Colon (tissue), 2 donors: ENCODE measurements around the gene POLR2E.

Experiments
- FAIRE-seq: peaks from 2 replicates; lab custom pipeline; 2012; peaks lifted over from hg19 to GRCh38; lab: Jason Lieb, UNC
- donor health status: control.
- donor health status: control.

Gene POLR2E

DNA sequence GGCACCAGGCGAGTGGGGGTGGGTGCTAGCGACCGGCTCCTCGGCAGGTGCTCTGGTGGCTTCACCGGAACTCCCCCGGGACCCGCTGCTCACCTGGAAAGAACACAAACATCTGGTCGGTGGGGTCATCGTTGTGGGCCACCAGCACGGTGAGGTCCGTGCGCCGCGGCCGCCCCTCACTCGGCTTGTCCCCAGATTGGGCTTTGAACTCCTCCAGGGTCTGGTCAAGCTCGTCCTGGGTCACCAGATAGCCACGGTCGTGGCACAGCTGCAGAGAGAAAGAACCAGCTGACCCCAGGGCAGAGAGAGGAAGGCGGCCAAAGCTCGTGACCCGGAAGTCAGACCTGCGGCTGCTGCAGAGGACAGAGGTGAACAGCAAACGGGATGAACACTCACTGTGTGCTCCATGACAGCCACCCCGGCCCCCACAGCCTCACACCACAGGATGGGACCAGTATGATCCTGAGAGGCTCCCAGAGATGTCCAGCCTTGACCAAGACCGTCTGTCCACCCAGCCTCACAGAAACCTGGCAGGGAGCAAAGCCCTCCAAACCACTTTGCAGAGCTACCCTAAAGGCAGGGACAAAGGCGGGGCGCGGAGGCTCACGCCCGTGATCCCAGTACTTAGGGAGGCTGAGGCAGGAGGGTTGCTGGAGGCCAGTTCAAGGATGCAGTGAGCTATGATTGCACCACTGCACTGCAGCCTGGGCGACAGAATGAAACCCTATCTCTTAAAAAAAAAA lies 1.2 kb downstream of the POLR2E start:
- FAIRE-seq = no peak

DNA sequence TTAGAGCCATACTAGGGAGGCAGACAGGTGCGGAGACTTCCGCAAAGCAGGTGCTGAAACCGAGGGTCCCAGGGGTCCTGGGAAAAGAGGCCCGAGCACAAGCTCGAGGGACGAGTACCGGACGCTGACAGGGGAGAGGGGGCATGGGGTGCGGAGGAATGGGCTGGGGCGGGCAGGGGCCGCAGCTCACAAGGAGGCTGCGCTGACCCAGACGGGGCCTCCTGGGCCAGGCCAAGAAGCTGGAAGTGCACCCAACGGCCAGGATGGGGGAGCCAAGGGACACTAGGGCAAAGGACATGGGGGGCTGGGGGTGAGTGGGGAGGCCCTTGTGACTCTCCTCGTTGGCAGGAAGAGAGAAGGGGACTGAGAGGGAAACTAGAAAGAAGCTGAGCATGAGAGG lies 1.8 kb downstream of the POLR2E start:
- no peak for FAIRE-seq

DNA sequence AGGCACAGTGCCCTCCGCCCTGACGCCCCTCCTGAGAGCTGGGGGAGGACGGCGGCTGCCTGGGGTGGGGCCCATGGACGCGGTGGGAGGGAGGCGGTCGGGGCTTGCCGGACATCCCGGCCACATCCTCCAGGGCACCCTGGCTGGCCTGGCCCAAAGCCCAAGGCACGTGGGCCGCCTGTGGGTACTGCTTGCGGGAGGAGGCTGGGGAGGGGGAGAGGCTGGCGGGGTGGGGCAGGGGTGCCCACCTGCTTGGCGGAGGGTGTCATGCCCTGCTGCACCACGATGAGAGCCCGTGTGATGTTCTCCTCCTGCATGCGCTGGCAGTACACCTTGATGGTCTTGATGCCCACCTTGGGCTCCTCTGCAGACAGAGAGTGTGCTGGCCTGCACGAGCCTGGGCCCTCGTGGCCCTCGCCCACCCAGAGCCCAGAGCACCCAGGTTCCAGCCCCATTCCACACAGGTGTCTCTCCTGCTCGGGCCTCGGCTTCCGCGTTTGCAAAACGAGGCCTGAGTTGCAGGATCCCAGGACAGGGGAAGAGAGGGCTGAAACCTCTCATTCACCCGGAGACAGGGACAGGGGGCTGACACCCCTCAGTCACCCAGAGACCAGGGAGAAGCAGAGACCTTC lies 3.5 kb downstream of the POLR2E start:
- no peak for FAIRE-seq

DNA sequence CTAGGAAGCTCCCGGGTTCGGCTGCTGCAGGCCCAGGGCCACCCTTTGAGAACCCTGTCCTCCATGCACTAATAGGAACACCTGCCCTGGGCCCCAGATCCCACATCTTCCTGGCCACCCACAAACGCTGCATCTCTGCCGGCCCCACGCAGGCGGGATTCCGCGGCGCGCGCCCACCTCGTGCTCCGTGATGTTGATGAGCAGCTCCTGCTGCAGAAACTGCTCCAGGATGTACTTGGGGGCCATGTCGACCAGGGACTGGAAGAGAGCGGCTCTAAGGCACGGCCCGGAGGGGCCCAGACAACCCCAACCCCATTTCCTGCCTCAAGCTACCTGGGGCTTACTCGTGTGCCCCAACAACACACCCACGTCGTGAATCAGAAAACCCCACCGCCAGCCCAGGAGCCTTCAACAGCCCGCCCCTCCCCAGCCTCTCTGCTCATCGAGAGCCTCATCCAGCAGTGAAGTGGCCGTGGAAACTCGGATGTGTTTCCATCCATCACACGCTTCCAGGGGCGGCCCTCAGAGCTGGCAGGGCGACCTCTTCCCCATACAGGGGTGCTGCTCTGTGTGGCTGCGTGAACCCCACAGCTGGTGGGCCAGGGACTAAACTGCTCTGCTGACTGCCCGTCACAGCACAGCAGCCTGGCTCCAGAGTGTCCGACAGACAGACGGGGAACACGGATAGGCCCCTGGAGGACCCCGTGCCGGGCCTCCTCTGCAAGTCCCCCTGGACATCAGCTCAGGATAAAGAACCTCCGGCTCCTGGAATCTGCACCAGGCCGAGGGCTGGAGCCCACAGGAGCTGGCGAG lies 4.2 kb downstream of the POLR2E start:
- FAIRE-seq = no peak

DNA sequence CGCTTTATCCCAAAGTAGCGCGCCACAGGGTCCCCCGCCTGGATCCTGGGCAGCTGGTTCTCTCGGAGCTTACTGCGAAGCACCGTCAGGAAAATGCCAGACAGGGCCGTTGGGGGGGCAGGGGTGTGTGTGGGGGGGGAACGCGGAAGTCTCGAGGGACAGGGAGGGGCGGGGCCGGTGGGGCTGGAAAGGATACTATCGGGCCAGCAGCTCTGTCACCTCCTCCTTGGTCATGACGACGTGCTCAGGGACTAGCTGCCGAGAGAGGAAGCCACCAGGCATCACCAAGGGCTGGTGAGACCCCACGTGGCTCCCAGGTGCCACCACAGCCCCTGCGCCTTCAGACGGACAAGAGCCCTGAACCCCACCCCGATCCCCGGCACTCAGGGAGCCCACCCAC lies 5.3 kb downstream of the POLR2E start:
- no peak for FAIRE-seq

DNA sequence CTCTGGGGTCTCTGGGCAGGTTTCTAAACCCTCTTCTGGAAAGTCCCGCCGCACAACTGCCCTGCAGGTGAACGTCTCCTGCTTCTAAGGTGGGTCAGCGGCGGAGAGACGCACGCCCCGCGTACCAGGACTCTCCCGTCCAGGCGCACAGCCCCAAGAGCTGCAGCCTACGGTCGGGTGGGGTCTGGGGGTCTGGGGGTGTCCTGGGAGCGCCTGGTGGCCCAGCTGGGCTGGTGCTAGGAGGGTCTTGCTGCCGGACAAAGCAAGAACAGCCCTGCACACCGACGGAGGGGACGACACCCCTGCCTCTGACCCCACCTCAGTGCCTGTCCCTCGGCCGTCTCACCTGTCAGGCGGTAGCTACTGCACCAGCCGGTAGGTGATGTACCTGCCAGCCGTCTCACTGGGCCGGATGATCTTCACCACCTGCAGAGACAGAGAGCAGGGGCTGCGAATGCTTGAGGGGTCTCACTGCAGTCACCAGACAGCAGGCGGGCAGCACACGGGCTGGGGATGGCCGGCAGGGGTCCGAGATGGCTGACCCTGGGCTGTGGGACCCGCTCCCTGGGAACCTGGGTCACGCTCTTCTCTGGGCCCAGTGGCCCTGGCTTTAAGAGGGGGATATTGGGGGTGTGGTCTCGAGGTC lies 5.9 kb downstream of the POLR2E start:
- FAIRE-seq = no peak

DNA sequence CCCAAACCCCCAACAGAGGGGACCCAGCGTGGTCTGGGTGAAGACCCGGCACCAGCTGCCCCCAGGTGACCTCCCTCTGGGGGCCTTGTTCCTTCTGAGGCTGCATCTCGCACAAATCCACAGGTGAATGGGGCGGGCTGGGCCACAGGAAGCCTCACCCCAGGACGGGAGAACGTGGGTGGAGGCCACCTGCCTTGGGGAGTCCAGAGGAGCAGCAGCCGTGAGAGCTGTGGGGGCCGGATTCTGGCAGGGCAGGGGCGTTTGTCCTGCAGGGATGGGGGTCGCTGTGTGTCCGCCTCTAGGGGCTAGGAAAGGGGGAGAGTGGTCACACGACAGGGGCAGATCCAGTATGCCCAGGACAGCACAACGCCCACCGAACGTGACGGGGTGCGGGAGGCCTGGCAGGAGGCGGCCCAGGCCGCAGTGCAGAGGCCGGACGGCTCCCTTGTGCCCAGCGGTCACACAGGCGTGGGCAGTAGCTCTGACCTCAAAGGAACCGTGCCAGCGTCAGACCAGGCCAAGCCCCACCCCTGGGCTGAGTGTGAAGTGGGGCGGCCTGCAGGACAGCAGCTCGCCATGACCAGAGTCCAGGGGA lies 6.7 kb downstream of the POLR2E start:
- FAIRE-seq = no peak

DNA sequence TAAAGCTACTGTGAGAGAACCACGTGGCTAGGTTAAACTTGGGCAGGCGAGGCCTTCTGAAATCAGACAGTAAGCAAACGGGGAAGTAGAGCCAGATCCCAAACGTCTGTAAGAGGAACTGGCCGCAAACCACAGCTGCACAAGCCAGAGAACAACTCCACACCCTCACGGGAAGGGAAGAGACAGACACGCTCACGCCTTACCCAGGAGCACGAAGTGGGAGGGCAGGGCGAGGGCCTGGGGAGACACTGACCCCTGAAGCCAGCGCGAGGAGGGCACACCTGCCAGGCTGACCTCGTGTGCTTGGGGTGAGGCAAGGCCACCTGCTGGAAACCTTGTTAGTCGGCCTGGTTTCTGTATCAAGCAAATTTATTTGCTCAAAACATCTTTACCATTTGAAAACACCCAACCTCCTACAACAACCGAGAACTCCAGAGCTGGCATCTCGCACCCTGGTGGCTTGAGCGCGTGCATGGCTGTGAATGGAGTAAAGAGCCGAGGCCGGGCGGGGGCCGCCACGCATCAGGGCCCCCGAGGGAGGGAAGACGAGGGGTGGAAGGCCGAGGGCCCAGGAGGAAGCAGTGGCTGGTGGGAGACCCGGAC lies 7.3 kb downstream of the POLR2E start:
- no peak for FAIRE-seq

DNA sequence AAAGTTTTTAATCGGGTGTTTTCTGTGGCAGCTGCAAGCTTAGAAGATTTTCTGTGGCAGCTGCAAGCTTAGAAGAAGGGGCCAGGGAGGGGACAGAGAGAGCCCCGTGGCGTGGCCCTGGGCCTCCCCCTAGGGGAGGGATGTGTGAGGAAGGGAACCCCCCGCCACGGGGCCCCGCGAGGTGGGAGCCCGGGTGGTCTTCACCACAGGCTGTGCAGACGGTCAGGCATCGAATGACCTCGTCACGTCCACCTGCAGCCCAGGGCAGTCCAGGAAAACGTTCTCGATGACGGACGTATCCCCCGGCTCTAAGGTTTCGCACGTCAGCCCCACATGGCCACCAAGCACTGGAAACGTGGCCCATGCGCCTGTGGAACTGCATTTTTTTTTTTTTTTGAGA lies 8.6 kb downstream of the POLR2E start:
- FAIRE-seq = no peak

DNA sequence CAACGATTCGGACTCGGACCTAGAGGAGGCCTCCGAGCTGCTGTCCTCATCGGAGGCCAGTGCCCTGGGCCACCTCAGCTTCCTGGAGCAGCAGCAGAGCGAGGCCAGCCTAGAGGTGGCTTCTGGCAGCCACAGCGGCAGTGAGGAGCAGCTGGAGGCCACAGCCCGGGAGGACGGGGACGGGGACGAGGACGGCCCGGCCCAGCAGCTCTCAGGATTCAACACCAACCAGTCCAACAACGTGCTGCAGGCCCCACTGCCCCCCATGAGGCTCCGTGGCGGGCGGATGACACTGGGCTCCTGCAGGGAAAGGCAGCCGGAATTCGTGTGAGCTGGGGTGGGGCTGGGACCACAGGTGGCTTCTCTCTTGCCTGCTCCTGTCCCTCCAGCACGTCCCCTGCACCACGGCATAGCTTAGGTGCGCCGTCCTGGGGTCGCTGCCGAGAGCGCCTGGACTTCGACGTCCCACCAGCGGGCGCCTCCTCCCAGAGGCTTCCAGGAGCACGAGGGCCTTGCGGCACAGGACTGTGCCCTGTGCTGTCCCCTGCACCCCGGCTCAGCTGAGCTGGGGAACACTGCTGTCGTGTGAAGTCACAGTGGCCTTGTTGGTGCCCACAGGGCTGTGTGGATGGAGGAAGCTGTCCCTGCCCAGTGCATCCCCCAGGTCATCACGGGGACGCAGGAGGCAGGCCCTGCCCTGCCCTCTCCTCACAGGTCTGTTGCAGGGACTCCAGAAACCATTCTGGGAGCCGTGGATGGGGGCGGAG lies 9.3 kb downstream of the POLR2E start:
- FAIRE-seq = no peak

DNA sequence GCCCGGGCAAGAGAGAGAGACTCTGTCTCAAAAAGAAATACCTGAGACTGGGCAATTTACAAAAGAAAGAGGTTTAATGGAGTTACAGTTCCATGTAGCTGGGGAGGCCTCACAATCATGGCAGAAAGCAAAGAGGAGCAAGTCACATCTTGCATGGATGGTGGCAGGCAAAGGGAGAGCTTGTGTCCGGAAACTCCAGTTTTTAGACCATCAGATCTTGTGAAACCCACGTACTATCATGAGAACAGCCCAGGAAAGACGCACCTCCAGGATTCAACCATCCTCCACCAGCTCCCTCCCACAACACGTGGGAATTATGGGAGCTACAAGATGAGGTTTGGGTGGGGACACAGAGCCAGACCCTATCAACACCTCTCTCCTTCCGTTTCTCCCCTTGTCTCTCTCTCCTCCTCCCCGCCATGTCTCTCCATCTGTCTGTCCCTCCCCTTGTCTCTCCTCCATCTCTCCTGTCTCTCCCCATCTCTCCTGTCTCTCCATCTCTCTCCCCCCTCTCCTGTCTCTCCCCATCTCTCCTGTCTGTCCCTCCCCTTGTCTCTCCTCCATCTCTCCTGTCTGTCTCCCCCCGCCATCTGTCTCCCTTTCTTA lies 10.0 kb downstream of the POLR2E start:
- no peak for FAIRE-seq

DNA sequence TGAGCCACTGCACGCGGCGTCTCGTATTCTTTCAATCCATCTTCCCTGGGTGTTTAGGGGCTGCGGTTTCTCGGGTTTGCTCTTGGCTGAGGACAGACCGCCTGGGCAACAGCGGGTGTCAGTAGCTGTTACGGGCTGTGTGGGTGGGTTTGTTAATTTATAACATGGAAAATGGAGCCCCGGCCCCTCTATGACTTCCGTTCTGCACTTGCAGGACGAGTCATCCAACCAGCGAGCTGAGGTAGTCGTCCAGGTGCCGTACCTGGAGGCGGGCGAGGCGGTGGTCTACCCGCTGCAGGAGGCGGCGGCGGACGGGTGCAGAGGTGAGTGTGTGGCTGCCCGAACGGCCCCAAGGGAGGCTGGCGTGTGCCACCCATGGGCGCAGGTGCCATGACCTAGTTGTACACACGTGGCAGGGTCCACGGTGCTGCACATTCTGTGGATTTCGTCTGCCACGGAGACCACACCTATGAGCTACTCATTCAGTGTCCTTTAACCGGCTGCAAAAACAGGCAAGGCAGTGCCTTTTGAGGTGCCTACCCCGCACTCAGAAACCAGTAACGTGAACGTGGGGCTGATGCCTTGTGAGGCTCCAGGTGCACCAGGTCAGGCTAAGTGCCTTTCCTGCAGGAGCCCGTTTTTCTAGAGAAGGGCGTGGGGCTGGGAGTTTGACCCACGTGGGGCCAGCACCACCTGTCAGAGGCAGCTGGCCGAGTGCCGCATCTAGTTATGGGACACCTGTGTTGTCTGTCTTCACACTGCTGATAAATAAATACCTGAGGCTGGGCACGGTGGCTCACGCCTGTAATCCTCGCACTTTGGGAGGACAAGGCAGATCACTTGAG lies 10.9 kb downstream of the POLR2E start:
- FAIRE-seq = no peak

DNA sequence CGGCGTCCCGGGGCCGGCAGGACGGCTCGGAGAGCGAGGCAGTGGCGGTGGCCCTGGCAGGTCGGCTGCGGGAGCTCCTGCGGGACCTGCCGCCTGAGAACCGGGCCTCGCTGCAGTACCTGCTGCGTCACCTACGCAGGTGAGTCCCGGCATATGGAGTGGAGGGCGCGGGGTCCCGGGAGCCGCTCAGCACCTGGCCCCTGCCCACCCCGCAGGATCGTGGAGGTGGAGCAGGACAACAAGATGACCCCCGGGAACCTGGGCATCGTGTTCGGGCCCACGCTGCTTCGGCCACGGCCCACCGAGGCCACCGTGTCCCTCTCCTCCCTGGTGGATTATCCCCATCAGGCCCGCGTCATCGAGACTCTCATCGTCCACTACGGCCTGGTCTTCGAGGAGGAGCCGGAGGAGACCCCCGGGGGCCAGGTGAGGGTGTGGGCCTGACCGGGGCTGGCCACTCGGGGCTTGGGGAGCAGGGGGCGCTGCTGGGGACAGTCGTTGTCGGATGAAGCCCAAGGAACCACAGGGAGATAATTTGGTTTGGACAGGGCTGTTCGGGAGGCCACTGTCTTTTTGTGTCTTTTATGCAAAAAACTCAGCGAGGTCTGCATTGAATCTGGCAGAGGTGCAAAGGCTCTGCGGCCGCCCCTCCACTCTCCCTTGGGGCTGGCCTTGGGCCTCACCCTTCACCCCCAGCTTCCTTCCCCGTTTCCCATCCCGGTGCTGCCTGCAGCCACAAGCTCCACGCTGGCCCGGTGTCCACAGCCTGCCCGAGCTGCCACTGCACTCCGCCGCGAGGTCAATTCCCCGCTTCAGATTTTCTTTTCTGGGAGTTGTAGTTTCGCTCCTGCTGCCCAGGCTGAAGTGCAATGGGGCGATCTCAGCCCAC lies 12.0 kb downstream of the POLR2E start:
- FAIRE-seq = no peak

DNA sequence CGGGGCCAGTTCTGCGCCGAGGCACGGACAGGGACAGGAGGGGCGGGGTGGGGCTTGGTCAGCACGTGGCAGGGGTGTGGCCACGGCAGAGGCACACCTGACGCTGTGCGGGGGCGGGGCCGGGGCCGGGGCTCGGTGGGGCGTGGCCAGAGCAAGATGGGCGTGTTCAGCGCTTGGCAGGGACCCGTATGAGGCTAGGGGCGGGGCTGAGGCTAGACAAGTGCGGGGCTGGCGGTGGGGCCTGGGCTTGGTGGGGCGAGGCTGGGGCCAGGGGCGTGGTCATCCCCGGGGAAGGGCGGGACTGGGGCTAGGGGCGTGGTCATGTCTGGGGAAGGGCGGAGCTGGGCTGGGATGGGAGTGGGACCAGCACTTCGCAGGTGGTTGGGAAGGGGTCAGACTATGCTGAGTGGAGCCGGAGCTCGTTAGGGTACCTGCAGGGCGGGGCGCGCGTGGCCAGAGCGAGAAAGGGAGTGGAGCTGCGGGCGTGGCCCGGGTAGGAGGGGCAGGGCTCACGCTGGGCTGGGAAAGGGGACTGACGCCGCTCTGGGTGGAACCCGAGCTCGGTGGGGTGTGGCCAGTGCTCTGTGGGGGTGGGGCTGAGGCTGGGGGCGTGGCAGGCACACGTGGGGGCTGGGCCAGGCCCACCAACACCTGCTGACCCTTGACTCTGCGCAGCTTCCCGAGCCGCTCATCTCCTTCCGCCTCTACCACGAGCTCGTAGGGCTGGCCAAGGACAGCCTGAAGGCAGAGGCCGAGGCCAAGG lies 12.8 kb downstream of the POLR2E start:
- FAIRE-seq = no peak

DNA sequence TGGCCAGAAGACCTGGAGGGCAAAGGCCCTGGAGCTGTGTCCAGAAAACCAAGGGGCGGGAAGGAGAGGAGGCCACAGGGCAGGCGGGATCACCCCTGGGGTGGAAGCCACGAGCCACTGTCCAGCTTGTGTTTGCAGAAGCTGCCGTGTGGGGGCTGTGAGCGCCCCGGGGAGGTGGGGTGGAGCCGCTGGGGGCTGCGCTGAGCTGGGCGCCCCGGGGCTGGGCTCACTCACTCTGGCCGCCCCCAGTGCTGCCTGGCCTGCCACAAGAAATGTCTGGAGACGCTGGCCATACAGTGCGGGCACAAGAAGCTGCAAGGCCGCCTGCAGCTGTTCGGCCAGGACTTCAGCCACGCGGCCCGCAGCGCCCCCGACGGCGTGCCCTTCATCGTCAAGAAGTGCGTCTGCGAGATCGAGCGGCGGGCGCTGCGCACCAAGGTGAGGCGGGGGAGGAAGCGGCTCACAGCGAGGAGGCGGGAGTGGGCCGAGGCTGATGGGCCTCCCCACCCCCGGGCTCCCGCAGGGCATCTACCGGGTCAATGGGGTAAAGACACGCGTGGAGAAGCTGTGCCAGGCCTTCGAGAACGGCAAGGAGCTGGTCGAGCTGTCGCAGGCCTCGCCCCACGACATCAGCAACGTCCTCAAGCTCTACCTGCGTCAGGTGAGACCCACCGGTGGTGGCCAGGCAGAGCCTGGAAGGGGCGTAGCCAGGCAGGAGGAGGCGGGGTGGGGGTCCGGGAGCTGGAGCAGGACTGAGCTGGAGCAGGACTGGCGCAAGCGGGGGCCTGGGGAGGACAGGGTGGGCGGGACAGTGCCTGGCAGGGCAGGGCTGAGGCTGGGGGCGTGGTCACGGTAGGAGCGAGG lies 13.6 kb downstream of the POLR2E start:
- no peak for FAIRE-seq

DNA sequence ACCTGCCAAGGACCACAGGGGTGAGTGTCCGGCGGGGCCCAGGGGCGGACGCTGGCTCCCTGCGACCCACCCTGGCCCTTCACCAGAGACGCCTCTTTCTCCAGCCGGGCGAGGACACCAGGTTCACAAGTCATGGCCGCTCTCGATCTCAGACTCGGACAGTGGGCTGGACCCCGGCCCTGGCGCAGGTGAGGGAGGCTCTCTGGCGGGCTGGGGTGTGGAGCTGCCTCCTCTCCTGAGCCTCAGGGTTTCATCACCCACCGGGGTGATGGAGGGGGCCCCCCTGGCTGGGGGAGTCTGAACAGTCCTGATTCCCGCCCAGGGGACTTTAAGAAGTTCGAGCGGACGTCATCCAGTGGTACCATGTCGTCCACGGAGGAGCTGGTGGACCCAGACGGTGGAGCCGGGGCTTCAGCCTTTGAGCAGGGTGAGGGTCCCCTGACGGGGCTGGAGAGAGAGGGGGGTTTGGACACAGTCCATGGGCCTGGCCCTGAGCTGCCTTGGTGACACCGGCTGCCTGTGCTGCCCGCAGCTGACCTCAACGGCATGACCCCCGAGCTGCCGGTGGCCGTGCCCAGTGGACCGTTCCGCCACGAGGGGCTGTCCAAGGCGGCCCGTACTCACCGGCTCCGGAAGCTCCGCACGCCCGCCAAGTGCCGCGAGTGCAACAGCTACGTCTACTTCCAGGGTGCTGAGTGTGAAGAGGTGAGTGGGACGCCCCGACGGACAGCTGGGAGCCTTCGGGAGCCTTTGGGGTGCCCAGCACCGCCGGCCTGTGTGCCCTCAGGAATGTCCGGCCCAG lies 14.6 kb downstream of the POLR2E start:
- FAIRE-seq = no peak
